ENCODE data around the gene RAD9A.

DNA sequence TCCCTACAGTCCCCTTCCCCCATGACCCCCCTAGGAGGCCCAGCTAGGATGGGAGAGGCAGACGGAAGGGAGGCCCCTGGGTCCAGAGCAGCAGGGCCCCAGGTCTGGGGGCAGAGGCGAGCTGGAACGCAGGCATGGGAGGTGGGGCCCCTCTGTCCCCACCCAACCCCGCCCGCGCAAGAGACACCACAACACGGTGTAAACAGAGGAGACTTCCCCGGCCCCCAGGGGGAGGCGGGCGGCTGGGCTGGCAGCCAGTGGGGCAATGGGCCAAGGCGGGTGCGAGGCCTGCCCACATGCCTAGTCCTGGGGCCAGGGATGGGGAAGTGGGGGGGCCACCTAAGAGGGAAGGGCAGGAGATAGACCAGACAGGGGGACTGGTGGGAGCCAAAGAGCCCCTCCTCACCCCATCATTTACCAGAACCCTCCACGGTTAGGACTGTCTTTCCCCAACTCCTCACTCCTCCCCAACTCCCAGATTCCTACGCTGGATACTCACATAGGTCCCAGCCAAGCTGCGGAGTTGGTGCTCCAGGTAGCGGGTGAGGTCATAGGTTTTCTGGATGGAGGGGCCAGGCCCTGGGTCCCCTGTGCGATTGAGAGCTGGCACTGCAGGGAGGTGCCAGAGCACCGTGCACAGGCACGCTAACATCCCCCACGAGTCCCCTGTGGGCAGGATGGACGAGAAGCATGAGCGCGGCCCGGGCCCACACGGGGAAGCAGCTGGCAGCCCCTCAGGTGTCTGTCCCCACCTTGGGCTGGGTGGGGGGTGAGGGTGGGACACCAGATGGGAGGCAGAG, 24.6 kb upstream of the RAD9A start:
- no peak for TF ChIP-seq EZH2phosphoT487 (IDR thresholded peaks at IDR 0.05; ENCODE audit: low read length)
- TF ChIP-seq EZH2 (optimal IDR thresholded peaks at IDR 0.05; ENCODE audit: low read depth, low read length) = no peak
